ENCODE data around the gene TNFAIP8L3. TPM values are rescaled to one million over a fixed set of nuclear protein-coding genes. Genes with fewer than 3 reads are reported as not detected.

Gene TNFAIP8L3
- total and polyA plus RNA-seq, 9 of the 15 experiments (the other 6 are each of a cell fraction or from before 2014, with no cell fraction given): 0.13 TPM; not detected in 8

DNA sequence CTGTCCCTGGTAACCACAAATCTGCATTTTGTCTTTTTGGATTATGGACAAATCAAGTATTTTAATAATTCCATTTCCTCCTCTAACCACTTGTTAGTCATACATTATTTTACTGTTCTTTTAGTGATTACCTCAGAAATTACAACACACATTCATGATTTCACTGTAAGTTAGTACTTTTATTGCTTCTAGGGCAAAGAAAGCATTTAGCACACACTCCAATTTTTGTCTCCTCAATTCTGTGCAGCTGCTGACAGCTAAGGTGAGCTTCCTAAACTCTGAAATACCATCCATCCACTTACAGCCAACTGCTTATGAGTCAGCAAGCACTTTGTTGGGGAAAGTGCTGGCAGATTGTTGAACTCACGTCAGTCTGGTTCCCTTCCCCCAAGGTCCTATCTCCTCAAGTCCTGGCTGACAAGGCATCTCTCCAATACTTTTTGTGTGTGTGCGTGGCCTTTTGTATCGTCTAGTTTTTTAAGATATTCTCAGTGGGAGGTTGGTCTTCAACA lies 49.4 kb upstream of the TNFAIP8L3 start:
- Histone ChIP-seq H3K4me3 (no peak overlapping the region), H3K4me1 (replicated peaks in 1 of 2; ENCODE audit: control insufficient read depth in 2 of 2, insufficient read depth in 2 of 2, low read length in 2 of 2) (peaks cover 5 to 8% of the 10 kb centered on the region in 2 experiments; a peak in 4 of 5 replicates), H3K79me2 (ENCODE audit: control insufficient read depth, insufficient read depth, low read length) (no peaks in the 10 kb centered on the region), H3K36me3 (ENCODE audit: control insufficient read depth, insufficient read depth, low read length) (no peaks in the 10 kb centered on the region), H3K9ac (ENCODE audit: insufficient read depth in 1 of 2, low read depth in 2 of 2, low read length in 2 of 2) (no peak overlapping the region), H2AFZ (ENCODE audit: low read depth, low read length) (no peak overlapping the region), H3K9me1 (ENCODE audit: control insufficient read depth, insufficient read depth, low read length) (no peaks in the 10 kb centered on the region), H3K9me3 (replicated peaks; ENCODE audit: control insufficient read depth, insufficient read depth, low read depth, low read length) (no peaks in the 10 kb centered on the region), H3K27me3 (ENCODE audit: control insufficient read depth in 2 of 2, insufficient read depth in 2 of 2, low read length in 2 of 2) (no peaks in the 10 kb centered on the region), H4K20me1 (replicated peaks; ENCODE audit: control insufficient read depth, insufficient read depth, low read length) (no peaks in the 10 kb centered on the region), H3K4me2 (ENCODE audit: insufficient read depth, low read length) (no peak overlapping the region; the same call in 1 of the 2 replicates), H3K27ac (ENCODE audit: extremely low read depth, low read depth, low read length) (no peak overlapping the region)
- POLR2A ChIA-PET: interaction anchor here (0.6 kb wide), 1 partner anchor 8 kb away, joined by 4 read pairs; no protein-coding TSS in a partner anchor
- peak; percentile 89 for FAIRE-seq
- peak; percentile 90 for ATAC-seq
- CTCF ChIA-PET (ENCODE audit: low intra/inter-chr PET ratio): no interaction called here
- 0% methylated on average over 3 of the region's 3 CpGs for WGBS (ENCODE audit: insufficient coverage, low coverage, missing lambda C conversion rate)
- DNase-seq (ENCODE audit: extremely low read depth in 1 of 4, low spot score in 3 of 4): peak in 3 of 4 experiments; percentile 19 to 73 (median 48)
- intact Hi-C loops (cut with micrococcal nuclease): no loop called here
- no TSS peak for BruUV-seq (replicated peaks)
- in situ Hi-C loops (cut with MboI): no loop called here
- TF ChIP-seq ATF7 (IDR thresholded peaks at IDR 0.05) (peak; percentile 49; the same call in 1 of the 2 replicates), ZKSCAN8 (CRISPR knock-in tag; IDR thresholded peaks at IDR 0.05) (no peak), HEY1 (CRISPR knock-in tag; IDR thresholded peaks at IDR 0.05; ENCODE audit: borderline replicate concordance) (no peak), FOXJ2 (tag; IDR thresholded peaks at IDR 0.05) (no peak), WHSC1 (IDR thresholded peaks at IDR 0.05; ENCODE audit: low read length) (no peak), TAF1 (IDR thresholded peaks at IDR 0.05; ENCODE audit: control insufficient read depth, extremely low read depth, insufficient read depth, low read length, severe bottlenecking) (no peak), ZNF274 (IDR thresholded peaks at IDR 0.05; ENCODE audit: borderline replicate concordance, low read depth, low read length) (no peak), ADNP (tag; IDR thresholded peaks at IDR 0.05) (no peak), HMG20B (CRISPR knock-in tag; IDR thresholded peaks at IDR 0.05) (no peak), NEUROD1 (IDR thresholded peaks at IDR 0.05; ENCODE audit: borderline replicate concordance, low read depth, low read length, partially characterized antibody) (no peak), GATAD2B (IDR thresholded peaks at IDR 0.05; ENCODE audit: borderline replicate concordance) (no peak), ZNF253 (CRISPR knock-in tag; conservative IDR thresholded peaks at IDR 0.05) (no peak), TCF3 (CRISPR knock-in tag; IDR thresholded peaks at IDR 0.05) (no peak), TRIM24 (IDR thresholded peaks at IDR 0.05) (0 out of 4 replicates have a peak, but pooled peaks of 1 of the 2 experiments have one; percentile 24), CREBBP (IDR thresholded peaks at IDR 0.05; ENCODE audit: low read depth, low read length) (no peak), ZKSCAN3 (CRISPR knock-in tag; IDR thresholded peaks at IDR 0.05) (no peak), HIVEP1 (CRISPR knock-in tag; IDR thresholded peaks at IDR 0.05) (no peak)
- TF ChIP-seq, protein P1, sequence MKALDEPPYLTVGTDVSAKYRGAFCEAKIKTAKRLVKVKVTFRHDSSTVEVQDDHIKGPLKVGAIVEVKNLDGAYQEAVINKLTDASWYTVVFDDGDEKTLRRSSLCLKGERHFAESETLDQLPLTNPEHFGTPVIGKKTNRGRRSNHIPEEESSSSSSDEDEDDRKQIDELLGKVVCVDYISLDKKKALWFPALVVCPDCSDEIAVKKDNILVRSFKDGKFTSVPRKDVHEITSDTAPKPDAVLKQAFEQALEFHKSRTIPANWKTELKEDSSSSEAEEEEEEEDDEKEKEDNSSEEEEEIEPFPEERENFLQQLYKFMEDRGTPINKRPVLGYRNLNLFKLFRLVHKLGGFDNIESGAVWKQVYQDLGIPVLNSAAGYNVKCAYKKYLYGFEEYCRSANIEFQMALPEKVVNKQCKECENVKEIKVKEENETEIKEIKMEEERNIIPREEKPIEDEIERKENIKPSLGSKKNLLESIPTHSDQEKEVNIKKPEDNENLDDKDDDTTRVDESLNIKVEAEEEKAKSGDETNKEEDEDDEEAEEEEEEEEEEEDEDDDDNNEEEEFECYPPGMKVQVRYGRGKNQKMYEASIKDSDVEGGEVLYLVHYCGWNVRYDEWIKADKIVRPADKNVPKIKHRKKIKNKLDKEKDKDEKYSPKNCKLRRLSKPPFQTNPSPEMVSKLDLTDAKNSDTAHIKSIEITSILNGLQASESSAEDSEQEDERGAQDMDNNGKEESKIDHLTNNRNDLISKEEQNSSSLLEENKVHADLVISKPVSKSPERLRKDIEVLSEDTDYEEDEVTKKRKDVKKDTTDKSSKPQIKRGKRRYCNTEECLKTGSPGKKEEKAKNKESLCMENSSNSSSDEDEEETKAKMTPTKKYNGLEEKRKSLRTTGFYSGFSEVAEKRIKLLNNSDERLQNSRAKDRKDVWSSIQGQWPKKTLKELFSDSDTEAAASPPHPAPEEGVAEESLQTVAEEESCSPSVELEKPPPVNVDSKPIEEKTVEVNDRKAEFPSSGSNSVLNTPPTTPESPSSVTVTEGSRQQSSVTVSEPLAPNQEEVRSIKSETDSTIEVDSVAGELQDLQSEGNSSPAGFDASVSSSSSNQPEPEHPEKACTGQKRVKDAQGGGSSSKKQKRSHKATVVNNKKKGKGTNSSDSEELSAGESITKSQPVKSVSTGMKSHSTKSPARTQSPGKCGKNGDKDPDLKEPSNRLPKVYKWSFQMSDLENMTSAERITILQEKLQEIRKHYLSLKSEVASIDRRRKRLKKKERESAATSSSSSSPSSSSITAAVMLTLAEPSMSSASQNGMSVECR (CRISPR knock-in tag; IDR thresholded peaks at IDR 0.05): no peak
- TF ChIP-seq, protein P2, sequence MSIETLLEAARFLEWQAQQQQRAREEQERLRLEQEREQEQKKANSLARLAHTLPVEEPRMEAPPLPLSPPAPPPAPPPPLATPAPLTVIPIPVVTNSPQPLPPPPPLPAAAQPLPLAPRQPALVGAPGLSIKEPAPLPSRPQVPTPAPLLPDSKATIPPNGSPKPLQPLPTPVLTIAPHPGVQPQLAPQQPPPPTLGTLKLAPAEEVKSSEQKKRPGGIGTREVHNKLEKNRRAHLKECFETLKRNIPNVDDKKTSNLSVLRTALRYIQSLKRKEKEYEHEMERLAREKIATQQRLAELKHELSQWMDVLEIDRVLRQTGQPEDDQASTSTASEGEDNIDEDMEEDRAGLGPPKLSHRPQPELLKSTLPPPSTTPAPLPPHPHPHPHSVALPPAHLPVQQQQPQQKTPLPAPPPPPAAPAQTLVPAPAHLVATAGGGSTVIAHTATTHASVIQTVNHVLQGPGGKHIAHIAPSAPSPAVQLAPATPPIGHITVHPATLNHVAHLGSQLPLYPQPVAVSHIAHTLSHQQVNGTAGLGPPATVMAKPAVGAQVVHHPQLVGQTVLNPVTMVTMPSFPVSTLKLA (conservative IDR thresholded peaks at IDR 0.05): no peak

Data from K562 (cell line).